NOMO-1 treated with dmso at 0.1 percent for 144 hours (cell line): ENCODE data around the gene NUMA1.

ENCODE experiments used
- DNase-seq: peaks from one replicate; lab custom pipeline; 2025; ENCODE audit not compliant: unreplicated experiment; lab: John Stamatoyannopoulos, UW

NUMA1 gene

DNA sequence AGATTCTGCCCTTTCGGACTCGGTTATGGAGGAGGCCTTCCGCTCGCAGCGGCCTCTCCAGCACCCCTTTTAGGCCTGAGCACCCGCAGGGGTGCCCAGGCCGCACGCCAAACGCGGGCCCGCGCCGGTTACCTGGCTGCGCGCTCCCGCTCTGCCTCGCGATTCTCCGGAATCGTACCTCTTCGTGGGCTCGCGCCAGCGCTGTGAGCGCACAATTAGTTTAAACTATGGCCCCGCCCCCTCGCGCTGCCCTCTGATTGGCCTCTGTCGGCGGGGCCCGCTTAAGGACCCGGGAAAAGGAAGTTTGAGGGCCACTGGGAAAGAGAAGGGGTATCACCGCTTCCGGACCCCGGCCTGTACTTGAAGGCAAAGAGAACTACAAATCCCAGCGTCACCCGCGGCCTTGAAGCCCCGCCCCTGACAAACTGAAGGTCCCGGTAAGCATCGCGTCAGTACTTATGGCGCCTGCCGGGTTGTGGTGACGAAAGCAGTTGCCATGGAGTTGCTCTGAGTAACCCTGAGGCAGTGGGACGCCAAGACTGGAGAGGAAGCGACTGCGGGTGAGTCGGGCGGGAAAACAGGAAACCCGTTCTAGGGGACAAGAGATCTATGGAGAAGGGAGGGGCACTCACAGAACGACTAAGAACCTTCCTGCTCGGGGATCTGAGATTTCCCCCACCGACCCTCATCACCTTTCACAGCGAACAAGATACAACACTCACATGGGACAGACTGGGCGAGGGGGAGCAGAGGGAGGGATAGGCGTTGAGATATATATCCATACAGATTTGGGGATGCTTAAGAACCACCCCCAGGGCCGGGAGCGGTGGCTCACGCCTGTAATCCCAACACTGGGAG lies at the start of gene NUMA1, which contains the start of gene LRRC51:
Gene NUMA1 (minus strand): TSS at position 217 of the 858 bp plus-strand sequence. CDS start 44,599 bp downstream, outside the sequence.
Gene LRRC51 (plus strand): TSS at position 525 of the 858 bp plus-strand sequence. CDS start 8,234 bp downstream, outside the sequence.
- DNase-seq = peak; percentile 100

GRCh38 chr11:72129381-72129780 lies 49.0 kb upstream of the NUMA1 start:
- no peak for DNase-seq

GRCh38 chr11:72127923-72128322 lies 47.6 kb upstream of the NUMA1 start:
- no peak for DNase-seq

DNA sequence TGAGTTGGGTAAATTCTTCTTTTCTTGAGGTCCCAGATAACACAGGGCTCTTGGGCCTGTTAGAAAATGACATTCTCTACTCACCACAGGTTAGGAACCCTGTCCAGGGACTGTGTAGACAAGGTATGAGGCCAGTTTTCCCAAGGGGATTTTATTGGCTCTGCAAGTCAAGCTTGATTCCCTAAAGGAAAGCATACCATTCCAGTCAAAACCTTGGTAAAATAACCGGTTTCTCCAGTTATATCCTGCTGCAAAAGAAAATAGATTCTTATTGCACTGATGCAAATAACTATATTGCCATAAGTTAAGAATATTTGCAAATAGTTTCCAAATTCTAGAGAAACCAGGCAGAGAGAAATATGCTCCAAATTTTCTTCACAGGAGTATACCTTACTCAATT lies 45.6 kb upstream of the NUMA1 start:
- DNase-seq = no peak

DNA sequence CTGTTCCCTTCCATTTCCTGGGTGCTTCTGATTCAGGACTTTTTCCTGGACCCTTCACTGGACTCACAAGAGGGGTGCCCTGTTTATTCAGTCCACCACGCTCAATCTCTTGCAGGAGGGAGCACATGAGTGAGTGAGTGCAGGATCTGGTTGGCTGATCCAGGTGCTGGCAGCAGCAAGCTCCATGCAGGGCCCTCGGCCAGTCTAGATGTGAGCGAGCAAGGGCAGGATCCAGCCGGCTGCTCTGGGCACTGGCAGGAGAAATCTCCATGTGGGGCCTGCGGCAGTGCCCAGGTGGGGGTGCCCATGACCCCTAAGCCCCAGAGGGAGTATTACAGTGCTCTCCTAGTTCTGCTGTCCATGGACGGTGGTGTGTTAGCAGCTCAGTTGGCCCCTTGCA lies 43.7 kb upstream of the NUMA1 start:
- no peak for DNase-seq

DNA sequence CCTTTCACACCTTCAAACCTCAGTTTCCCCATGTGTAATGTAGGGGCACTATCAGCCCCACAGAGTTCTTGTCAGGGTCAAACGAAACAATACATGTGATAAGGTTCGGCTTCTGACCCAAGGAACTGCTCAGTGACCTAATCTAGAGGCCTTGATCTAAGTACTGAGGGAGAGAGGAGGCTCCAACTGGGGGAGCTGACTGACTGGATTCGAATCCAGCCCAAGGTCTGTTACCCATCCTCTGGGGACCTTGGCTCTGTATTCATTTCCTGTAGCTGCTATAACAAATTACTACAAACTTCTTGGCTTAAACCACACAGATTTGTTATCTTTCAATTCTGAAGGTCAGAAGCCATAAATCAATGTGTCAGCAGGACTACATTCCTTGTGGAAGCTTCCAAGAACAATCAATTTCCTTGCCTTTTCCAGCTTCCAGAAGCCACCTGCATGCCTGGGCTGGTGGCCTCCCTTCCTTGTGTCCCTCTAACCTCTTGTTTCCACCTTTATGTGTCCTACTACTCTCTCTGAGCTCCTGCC lies 42.8 kb upstream of the NUMA1 start:
- no peak for DNase-seq

DNA sequence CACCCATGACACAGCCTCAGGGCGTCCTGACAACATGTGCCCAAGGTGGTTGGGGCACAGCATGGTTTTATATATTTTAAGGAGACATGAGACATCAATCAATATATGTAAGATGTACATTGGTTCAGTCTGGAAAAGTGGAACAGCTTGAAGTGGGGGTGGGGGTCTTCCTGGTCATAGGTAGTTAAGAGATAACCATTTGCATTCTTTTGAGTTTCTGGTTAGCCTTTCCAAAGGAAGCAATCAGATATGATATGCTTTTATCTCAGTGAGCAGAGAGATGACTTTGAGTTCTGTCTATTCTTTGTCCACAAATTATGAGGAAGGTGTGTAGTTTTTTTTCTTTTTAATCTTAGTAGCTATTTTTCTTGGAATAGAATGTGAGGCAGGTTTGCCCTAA lies 42.3 kb upstream of the NUMA1 start:
- no peak for DNase-seq

DNA sequence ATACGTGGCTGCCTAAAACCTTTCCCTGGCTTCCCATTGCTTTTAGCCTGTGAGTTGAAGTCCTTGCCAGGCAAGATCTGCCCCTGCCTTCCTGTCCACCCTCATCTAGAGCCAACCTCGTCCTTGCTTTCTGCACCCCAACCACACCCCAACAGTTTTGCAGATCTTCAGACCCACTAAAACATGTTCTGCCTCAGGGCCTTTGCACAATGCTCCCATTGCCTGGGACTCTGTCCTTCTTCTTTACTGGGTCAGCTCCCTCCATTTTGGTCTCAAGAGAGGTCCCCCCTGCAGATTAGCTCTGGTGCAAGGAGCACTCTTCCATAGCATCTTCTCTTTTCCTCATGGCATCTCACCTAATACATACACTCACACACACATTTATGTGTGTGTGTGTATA lies 40.6 kb upstream of the NUMA1 start:
- no peak for DNase-seq

DNA sequence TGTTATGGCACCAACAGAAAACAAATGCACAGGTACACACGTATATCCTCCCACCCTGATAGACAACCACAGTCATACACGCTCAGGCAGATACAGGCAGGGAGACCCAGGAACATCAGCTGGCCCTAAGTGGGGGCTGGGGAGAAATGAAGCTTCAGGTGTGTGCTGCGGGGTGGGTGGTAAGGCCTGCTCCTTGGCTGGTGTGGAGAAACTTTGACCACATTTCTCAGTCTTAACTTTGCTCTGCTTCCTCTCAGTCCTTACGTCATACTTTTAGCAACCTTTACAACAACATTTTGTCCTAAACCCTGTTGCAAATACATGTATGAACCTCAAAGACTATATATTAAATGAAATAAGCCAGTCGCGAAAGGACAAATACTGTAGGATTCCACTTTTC lies 38.9 kb upstream of the NUMA1 start:
- DNase-seq = no peak

GRCh38 chr11:72116019-72116755 lies 35.8 kb upstream of the NUMA1 start:
- no peak for DNase-seq

DNA sequence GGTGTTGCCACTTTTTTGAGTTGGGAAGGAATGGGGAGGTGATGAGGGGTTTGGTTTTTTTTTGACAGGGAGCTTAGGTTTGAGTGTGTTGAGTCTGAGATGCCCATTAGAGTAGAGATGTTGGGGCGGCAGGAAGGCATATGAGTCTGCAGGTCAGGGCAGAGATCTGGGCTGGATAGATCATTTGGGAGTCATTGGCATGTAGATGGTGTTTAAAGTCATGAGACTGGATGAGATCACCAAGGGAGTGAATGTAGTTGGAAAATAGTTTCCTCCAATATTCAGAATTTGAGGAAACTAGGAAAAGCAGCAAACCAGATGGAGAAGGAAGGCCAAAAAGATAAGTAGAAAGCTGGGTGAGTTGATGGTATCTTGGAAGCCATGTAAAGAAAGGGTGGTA lies 34.2 kb upstream of the NUMA1 start:
- DNase-seq = no peak

DNA sequence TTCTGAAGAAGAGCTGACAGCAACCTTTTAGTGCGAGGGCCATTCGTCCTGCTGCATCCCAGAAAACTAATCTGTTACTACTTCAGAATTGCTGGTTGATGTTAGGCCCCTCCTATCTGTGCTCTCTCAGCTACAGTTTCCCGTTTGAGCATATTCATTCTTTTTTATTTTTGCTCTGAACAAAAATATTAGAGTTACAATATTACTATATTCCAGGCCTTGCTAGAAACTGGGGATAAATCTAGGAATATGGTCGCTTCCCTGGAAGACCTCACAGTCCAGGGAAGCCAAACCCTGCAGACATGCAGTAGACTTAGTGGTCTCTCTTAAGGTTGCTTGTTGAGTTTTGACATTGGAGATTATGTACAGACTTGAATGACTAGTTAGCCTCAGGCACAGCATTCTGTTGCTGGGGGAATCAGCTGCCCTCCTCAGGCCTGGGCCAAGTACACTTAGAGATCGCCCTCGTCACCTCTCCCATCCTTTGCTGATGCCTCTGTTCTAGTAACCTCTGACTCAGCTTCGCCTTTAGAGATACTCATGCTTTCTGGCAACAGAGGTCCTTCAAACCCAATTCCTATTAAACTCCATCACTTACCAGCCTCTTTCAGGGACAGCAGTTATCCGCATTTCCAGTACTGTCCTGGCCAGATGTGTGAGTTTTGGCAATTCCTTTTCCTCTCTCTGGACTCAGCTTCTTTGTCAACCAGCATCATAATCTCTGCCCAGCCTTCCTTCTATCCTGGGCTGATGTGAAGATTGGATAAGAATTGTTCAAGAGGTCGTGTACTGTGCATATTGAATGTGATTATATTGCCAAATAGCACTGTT lies 32.9 kb upstream of the NUMA1 start:
- DNase-seq = no peak

DNA sequence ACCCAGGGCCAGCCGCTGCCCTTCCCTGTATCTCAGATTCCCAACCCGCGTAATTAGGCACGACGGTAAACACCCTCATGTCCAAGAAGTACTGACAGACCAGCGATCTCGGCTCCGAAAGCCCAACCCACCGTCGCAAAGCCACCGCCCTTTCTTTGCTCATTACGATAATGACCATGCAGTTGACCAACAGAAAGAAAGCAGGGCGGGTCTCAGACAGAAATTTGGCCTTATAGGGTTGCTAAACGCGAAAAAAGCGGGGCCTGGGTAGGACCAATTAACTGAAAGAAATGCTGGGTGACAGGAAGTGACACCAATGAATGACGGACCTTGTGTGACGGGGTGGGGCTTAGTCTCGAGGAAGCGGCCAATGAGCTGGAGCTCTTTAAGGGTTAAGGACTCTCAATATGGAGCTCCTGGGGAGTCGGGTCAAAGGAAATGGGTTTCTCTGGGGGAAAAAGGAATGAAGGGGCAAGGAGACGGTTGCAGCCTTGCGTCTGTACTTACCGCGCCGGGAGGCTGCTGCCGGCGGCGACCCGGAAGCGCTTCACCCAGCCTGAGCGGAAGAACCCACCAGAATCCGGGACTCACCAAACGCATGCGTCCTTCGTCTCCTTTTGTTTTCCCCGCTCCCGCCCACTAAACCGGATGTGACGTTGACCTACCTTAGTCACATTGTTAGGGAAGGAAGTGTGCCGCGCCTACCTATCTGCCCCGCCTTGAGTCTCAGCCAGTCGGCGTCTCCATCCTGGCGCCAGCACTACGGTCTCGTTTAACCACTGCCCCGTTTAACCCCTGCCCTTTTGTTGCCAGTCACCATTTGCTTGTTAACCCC lies 32.0 kb upstream of the NUMA1 start, which contains the start of gene ANAPC15:
Gene ANAPC15 (minus strand): TSS at position 553 of the 835 bp plus-strand sequence. CDS start 1,419 bp downstream, outside the sequence.
- peak; percentile 99 for DNase-seq

DNA sequence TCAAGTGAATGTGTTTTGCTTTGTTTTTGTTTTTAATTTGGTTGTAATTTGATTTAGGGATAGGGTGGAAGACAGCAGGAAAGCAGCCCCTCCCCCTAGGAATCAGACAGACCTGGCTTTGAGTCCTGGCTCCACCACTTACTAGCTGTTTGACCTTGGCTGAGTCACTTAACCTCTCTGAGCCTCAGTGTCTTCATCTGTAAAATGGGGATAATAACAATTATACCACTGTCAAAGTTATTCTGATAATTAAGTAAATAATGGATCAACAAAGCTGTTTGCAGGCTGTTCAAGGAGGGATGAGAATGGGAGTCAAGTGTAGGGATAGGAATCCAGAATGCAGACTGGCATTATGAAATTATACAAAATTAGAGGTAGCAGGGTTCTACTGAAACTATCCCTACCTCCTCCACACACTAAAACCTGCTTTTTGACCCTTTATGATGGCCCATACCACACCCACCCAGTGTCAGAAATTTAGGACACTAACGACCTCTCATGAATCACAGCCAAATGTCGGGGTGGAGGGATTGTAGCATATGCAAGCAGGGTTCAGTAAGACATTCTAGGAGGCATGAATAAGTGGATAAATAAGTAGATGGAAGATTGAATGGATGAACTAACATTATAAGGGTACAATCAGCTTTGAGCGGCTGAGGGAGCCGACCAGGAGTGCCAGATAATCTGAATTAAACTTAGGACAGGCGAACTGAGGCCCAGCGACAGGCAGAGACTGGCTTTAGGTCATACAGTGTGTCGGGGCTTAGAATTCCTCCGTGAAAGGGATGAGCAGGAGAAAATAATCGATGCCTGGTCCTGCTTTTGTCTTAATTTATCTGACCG lies 31.2 kb upstream of the NUMA1 start:
- no peak for DNase-seq

DNA sequence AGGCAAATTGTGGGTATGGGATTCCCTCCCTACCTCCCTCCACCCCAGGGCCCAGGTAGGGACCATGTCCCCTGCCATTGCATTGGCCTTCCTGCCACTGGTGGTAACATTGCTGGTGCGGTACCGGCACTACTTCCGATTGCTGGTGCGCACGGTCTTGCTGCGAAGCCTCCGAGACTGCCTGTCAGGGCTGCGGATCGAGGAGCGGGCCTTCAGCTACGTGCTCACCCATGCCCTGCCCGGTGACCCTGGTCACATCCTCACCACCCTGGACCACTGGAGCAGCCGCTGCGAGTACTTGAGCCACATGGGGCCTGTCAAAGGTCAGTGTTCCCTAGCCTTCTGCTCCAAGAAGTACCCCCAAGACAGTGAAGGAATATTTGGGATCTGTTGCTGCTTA lies 25.5 kb upstream of the NUMA1 start, which contains the start of gene TOMT:
Gene TOMT (plus strand): TSS at position 37 of the 400 bp plus-strand sequence. CDS start 28 bp downstream, at position 65.
- DNase-seq = no peak

DNA sequence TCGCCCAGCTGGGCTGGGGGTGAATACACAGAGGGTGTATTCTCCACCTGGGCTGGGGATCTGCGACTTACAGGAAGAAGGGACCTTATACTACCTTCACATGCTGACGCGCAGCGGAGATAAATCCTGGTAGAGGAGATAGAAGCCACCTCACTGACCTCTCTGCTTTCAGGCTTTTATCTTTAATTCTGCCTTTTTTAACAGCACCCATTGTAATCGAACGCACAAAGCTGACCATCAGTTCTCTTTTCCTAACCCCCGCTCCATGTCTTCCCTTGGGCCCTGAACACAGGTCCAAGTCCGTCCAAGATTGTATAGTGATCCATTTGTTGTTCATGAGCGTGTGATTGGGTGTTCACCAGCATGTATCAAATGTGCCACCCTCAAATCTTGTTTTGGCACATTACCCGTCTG lies 23.4 kb upstream of the NUMA1 start:
- no peak for DNase-seq

- DNase-seq = peak; percentile 97
Measured at GRCh38 chr11:72102946-72103753, 22.8 kb upstream of the NUMA1 start, which contains the start of gene LAMTOR1. TSS of gene LAMTOR1 (minus strand) at chr11:72103297. CDS start at chr11:72103224, 73 bp downstream.

DNA sequence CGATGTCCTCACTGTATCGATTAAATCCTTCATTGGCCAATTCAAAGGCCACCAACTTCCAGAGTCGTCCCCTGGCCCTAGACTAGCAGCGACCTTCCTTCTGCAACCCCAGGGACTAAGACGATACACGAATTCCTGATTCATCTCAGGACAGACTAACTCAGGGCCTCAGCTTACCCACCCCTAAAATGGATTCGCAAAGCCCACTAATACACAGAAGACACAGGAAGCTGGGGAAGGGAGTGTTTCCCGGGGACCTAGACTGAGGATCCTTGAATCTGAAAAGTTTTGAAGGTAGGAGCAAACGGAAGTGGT lies 22.2 kb upstream of the NUMA1 start:
- DNase-seq = no peak
